GM18858 (cell line): ENCODE measurements around the gene DNAJA2.

Experiments
- ATAC-seq: cut with Tn5 transposase; IDR thresholded peaks from one replicate; pipeline ENCODE4 v1.9.1; 2021; ENCODE audit not compliant: unreplicated experiment

DNAJA2 gene

DNA sequence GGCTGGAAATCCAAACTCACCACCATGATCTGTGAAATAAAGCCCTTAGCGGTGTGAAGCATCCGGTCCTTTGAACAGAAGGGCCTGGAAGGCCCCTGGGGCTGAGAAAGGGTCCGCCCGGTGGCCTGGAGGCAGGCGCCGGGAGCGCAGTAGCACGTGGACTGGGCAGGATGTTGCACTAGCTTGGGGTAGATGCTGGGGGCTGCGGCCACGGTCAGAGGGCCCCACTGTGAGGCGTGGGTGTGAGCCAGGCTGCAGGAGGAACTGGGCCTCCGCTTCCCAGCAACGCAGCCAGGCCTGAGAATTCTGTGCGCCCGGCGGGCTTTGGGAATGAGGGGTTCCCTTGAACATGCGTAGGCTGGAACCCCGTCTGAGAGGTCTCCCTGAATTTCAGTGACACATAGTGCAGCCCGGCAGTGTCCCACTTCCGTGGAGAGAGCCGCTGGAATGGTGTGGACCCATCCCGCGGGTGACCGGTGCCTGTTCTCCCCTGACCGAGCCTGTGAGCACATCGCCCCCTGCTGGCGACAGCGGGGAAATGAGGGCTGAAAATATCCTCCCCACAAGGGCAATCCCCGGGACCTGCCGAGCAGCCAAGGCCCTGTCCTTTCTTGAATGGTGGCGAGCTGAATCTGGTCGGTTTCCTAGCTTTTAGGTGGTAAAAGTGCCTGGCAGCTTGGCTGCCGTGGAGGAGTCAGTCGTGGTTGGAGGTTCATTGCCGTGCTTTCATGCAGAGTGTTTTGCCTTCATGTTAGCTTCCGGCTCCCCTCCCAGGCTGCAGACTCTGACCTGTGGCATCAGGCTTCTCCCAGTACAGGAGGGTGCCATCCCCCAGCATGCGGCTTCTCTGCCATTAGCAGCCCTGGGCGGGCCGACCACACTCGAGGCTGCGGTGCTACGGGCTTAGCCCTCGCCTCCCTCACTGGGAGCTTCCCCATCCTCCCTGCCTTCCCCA is 43.8 kb downstream of the DNAJA2 start:
- ATAC-seq: no peak

DNA sequence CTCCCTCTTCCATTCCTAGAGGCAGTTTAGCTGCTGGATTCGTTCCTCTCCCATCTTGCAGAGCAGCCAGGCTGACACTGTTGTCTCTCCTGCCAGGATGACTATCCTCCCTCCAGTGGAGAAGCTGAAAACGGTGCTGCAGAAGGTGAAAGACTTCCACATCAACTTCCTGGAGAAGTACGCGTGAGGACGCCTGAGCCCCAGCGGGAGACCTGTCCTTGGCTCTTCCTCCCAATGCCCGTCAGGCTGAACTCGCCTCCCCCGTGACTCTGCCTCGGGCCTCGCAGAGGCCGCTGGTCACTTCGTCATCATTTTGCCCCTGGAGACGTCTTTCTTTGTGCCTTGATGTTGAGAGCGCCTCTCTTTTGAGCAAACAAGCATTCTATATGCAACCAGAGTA is 44.7 kb downstream of the DNAJA2 start:
- ATAC-seq: no peak

DNA sequence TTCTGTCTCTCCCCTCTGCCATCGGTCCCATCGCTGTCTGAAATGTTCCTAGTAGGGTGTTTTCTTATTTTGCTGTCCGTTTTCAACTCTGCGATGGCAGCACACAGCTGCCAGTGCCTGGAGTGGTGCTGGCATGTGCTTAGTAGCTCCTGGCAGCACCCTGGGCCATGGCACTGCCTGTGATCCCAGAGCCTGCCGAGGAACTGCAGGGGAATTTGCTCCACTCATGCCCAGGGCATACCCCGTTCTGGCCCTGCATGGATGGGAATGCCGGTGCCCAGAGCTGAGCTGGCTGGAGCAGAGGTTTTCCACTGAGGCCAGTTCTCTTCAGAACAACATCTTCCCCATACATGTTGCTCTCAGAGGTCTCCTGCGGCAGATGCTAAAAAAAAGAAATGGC is 46.2 kb downstream of the DNAJA2 start:
- ATAC-seq: no peak

DNA sequence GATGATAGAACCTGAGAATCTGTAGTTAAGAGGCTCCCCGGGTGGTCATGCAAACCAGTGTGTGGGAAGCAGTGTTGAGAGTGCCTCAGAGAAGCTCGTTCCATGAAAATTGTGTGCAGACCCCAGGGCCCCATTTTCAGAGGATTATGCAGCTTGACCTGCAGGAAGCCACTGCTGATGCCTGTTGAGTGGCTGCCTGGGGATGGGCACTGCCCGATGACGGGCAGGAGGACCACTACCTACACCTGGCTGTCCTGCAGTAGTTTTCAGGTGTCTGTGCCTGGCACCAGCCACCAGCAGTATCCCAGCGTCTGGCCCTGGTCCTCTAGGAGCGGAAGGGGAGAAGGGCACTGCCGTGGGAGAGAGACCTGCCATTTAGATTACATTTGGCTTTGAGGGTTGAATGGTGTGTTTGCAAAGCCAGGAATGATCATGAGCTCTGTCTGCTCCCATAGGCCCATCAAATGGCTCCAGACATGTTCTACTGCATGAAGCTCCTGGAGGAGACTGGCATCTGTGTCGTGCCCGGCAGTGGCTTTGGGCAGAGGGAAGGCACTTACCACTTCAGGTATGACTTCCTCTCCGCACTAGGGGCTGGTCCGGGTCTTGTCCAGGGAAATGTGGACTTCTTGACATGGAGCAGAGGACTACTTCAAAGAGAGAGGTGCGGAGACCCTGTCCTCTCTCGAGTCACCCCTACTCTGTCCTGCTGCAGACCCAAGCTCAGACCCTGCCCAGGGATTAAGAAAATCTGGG is 46.8 kb downstream of the DNAJA2 start:
- ATAC-seq: no peak

DNA sequence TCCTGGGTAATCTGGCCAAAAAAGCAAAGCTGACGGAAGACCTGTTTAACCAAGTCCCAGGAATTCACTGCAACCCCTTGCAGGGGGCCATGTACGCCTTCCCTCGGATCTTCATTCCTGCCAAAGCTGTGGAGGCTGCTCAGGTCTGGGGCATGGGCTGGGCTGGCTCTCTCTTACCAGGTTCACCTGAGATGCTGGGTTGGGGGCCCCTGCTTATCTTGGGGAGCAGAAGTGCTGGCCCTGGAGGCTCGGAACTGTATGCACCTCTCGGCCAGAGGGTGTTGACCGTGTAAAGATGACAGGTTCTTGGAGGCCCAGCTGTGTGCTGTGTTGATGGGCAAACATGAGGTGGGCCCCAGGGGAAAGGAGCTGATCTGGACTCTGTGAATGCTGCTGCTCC is 49.1 kb downstream of the DNAJA2 start:
- no peak for ATAC-seq

DNA sequence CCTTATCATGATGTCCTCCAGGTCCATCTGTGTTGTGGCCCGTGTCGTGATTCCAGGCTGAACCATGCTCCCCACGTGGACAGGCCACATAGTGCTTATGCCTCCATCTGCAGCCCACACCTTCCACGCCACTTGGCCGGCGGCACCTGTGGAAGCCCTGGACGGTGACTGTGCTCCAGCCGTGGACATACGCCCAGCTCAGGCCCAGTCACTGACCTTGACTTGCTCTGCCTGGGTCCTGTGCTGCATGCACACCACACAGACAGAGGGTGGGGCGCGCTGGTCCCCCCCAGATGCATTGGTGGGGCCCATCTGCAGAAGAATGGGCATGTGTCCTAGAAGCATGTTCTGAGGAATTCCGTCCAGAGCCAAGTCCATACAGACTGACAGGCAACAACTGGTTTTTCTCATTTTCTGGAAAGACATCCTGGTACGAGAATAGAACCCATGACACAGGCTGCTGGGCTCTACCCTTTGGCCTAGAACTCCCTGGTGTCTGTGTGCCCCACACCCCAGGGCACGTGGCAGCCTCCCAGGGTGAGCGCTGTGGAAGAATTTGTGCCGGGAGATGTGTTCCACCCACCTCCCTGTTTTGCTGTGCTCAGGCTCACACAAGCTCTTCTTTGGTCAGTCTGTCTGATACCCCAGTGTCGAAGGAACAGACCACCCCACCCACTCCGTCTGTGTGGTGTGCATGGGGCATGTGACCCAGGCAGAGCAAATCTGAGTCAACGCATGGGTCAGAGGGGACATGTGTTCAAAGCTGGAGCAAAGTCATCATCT is 49.8 kb downstream of the DNAJA2 start:
- no peak for ATAC-seq

DNA sequence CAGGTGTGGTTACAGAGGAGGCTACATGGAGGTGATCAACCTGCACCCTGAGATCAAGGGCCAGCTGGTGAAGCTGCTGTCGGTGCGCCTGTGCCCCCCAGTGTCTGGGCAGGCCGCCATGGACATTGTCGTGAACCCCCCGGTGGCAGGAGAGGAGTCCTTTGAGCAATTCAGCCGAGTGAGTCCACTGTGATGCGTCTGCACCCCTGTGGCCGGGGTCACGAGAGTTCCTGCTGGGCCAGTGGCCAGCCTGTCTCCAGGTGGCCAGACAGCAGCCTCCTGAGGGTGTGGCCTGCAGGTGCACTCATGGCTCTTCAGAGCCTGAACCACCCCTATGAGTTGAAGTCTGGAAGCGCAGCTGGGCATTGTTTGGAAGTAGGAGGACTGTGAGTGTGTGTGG is 51.2 kb downstream of the DNAJA2 start:
- no peak for ATAC-seq

DNA sequence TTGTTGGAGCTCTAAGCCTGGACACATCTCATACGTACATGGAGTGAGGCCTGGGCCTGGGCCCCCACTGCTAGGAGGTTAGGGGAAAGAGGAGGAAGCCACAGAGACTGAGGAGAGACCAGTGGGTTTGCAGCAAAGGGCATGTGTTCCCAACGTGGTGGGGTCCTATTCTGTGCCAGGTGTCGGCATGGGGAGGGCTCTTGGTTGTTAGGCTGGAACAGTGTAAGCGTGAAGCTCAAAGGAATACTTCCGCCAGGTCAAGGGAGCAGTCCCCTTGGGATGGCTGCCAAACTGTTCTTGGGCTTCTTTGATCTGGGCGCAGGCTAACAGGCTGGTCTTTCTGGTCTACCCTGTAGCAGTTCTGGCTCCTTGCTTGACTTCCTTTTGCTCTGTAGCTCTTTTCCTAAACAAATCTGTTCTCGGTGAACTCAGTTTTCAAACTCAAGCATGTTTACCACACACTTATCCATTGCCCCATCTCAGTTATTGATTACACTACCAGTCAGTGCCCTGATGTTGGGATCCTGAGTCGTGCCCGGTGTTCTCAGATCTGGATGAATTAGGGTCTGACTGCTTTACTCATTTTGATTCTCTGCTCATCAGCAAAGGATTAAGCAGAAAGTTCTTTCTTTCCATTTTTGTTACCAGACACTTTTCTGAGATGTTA is 52.9 kb downstream of the DNAJA2 start:
- no peak for ATAC-seq

DNA sequence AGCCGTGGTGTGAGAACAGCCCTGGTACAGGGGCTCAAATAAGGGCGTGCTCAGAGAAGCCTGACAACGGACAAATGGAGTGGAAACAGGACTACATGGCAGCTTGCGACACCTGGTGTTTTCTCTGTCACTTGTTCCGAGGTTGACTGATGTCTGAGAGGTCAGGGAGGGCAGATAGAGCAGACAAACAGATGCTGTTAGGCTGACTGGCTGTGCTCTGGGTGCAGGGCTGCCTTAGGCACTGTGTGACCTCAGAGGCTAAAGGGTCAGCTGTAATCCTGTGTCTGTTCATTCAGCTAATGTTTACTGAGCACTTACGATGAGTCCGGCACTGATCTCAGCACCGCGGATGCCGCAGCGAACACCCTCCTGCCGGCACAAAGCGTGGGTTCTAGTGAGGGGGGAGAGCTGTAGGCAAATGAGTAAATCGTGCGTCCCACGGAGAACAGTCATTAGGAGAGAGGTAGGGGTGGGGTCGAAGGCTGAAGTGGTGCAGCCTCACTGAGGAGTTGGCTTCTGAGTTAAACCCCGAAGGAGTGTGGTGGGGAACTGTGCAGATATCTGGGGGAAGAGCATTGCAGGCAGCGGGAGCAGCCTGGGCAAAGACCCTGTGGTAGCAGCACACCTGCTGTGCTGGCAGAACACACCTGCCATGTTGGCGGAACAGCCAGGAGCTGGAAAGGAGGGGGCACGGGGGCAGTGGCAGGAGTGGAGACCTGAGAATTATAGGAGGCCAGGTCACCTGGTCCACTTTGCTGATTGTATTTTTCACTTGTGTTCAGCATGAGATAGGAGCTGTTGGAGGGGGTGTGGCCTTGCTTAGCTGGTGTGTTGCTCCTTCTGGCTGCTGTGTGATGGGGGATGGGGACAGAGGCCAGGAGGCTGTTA is 54.3 kb downstream of the DNAJA2 start:
- ATAC-seq: peak; percentile 89

DNA sequence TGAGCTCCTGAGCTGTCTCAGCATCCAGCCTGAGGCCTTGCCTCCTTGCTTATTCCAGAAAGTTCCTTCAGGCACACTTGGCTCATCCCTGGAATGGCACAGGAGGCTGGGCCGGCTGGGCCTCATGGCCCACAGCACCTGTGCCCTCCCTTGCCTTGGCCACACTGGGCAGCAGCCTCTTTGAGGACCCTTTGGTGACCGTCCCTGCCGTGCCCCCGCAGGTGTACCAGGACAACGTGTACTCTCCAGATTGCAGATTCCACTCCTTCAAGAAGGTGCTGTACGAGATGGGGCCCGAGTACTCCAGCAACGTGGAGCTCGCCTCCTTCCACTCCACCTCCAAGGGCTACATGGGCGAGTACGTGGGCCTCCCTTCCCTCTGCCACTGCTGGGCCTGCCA is 55.1 kb downstream of the DNAJA2 start:
- no peak for ATAC-seq

DNA sequence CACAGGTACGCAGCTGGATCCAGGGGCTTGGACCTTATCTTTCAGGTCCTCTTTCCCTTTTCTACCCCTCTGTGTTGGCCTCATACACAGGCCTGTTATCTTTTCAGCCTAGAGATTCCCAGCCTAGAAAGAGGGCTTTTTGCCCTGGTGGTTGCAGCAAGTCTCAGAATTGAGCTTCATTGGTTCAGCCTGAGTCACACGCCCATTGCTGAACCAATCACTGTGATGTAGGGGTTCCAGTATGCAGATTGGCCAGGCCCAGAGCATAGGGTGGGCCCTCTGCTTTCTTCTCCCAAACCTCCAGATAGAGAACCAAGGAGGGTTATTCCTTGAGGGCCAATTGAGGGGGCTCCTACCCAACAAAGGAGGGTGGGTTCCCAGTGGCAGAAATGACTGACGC is 56.5 kb downstream of the DNAJA2 start:
- no peak for ATAC-seq

DNA sequence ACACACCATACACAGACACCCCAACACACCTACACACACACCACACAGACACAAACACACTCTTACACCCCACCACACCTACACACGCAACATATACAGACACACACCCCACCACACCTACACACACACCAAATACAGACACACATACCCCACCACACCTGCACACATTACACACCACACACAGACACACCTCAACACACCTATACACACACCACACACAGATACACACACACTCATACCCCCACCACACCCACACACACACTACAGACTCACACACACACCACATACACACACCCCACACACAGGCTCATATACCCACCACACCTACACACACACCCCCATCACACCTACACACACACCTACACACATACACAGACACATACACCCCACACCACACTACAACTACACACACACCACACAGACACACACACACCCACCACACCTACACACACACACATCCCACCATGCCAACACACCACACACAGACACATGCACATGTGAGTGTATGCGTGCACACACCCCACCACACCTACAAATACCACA is 57.9 kb downstream of the DNAJA2 start:
- no peak for ATAC-seq

DNA sequence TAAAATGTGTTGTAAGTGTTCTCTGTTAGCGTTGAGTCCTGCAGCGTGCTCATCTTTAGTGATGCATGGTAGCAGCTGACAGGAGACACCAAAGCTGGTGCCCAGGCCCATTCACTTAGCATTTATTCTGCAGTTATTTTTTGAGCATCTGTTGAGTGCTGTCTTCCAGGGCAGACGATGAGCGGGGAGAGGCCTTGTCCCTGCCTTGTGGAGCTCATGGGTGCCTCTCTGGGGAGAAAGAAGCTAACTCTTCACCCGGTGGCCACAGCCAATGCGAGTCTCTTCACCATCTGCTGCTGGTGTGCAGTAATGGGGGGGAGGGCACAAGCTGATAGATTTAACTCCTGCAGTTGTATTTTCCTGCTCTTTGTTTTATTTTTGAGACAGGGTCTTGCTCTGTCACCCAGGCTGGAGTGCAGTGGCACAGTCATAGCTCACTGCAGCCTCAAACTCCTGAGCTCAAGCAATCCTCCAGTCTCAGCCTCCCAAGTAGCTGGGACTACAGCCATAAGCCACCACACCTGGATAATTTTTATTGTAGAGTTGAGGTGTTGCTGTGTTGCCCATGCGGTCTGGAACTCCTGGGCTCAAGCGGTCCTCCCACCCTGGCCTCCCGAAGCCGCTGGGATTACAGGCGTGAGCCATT is 58.8 kb downstream of the DNAJA2 start:
- no peak for ATAC-seq

DNA sequence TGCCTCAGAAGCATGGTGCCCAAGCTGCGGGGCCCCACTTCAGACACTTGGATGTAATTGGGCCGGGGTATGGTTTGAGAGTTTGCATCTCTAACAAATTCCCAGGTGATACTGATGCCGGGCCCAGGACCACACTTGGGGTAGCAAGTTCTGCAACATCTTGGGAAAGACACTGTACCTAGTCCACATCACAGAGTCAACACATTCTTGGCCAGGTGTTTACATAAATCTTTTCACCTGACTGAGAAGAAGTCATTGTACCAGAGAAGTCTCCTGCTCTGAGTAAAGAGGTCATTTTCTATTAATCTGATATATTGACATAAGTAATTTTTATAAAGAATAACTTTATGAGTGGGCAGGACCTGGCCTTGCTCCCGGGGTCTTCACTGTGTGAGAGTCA is 61.8 kb downstream of the DNAJA2 start:
- no peak for ATAC-seq

DNA sequence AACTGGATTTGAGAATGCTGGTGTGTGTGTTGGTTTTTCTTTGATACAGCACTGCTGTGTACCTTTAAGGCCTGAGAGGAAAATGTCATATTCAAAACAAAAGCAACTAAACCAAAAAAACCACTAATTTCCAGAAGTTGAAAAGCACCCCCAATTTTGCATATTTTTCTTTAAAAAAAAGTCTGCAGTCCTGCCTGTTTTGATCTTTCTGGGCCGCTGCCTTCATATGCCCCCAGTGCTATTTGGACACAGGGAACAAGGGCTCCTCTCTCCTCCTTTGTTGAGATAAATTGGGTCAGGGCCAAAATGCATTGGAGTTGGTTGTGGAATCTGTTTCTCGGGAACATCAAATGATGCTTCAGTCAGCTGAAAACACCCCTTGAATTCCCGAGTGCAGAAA is 62.4 kb downstream of the DNAJA2 start:
- peak; percentile 76 for ATAC-seq

DNA sequence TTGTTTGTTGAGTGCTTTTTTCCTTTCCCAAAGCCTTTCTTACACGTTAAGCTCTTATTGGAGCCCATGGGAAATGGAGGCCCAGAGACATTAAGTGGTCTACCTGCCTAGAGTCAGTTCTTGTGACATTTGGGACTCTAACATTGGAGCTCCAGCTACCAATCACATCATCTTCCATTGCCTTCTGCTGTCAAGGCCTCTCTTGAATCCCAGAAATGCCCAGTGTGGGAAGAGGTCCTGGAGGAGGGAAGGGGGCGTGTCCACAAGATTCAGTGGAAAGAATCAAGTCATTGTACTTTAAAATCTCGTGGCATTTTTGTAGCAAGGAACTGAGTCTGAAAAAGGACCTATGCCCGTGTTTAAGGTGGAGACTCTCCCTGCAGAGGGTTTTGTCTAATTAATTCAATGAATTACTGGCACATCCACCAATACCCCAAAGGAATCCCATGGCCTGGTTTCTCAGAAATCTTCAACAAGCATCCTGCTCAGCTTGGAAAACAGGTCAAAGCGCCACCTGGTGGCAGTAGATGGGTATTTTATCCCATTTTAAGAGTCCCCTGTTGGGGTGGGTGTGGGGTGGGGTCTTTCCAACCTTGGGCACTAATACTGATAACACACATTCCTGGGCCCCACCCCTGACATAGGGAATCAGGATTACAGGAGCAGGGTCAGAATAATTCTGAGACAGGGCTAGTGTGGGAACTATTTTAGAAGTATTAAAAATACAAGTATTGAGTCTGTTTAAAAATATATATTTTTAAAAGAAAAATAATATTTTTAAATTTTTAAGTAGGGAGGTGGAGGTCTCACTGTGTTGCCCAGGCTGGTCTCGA is 64.7 kb downstream of the DNAJA2 start:
- ATAC-seq: no peak

DNA sequence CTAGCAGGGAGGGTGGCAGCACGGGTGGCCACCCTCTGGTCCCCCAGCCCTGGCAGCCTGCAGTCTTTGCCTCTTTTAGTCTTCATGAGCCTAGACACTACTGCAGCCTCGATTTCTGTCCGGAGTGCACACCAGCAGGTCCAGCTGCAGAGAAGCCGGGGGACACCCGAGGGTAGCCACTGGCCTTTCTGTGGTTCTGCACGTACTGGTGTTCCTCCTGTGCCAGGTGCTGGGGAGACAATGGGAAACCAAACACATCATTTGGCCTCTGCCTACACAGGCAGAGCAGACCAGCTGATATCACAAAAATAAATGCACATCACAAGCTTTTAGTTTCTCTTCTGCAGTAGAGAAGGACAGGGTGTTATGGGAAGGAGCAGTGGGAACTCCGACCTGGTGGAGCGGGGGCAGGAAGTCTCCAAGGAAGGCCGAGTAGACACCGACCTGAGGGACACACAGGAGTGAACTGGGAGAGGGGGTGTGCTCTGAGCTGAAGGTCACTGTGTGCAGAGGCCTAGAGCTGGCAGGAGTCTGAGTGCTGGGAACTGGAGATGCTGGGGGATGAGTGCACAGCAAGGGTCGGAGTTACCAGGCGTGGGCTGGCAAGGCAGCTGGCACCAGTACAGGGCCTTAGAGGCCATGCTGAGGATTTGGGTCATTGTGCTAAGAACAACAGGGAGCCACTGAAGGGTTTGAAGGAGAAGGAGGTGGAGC is 66.3 kb downstream of the DNAJA2 start:
- ATAC-seq: no peak
